Endothelial cell of umbilical vein (primary cell): ENCODE results near the gene TUBA4A. TPM values are rescaled to one million over a fixed set of nuclear protein-coding genes. Genes with fewer than 3 reads are reported as not detected.

ENCODE experiments used
- BruUV-seq: library from RNA; stranded (reverse); fragments of 400-500 nt; replicated peaks from 2 replicates; lab custom pipeline; 2021; lab: Mats Ljungman, UMichigan
- CTCF ChIA-PET: fragments of 300-600, 350-600 bp; sonication (Branson Sonifier 250); formaldehyde crosslinking; loops from one replicate; lab custom pipeline; 2021; ENCODE audit warnings: antibody characterized with exemption, inconsistent platforms; lab: Charles Lee
- POLR2A ChIA-PET: fragments of 300-600, 350-600 bp; sonication (Branson Sonifier 250); formaldehyde crosslinking; loops from one replicate; lab custom pipeline; 2021; ENCODE audit warnings: antibody characterized with exemption, inconsistent platforms; lab: Charles Lee
- DNase-seq: peaks from one replicate; pipeline ENCODE4 v3.0.0-alpha.2; 2011; ENCODE audit warnings: low read depth, low spot score
- FAIRE-seq: peaks from 2 replicates; lab custom pipeline; 2011; peaks lifted over from hg19 to GRCh38; lab: Jason Lieb, UNC
- H2AFZ ChIP-seq: 2 replicates; pipeline ENCODE4 v1.6.0; 2012; ENCODE audit warnings: low read depth, low read length, control low read depth, inconsistent platforms
- H3K27ac ChIP-seq: 2 replicates; pipeline ENCODE4 v1.5.1; 2011; ENCODE audit warnings: low read depth, mild to moderate bottlenecking, control low read depth, low read length, moderate library complexity; ENCODE audit not compliant: insufficient read depth
- H3K27me3 ChIP-seq, 2 experiments: 2 replicates each; pipeline versions ENCODE4 v1.6.0 to v1.6.1; 2011; ENCODE audit warnings: low read length in 2 of 2, mixed read lengths in 1 of 2; ENCODE audit not compliant: control insufficient read depth in 2 of 2, insufficient read depth in 2 of 2
- H3K36me3 ChIP-seq, 2 experiments: 2 replicates in 1 of 2; 3 replicates in 1 of 2; pipeline ENCODE4 v1.5.1; 2011; ENCODE audit warnings: low read length in 2 of 2, mild to moderate bottlenecking in 1 of 2, moderate library complexity in 1 of 2; ENCODE audit not compliant: control insufficient read depth in 2 of 2, insufficient read depth in 2 of 2; ENCODE audit errors: extremely low read depth in 1 of 2
- H3K4me1 ChIP-seq: 3 replicates; pipeline ENCODE4 v1.5.1; 2011; ENCODE audit warnings: mild to moderate bottlenecking, low read length; ENCODE audit not compliant: control insufficient read depth, insufficient read depth; ENCODE audit errors: extremely low read depth
- H3K4me2 ChIP-seq: 2 replicates; pipeline ENCODE4 v1.6.1; 2011; ENCODE audit warnings: low read length, control low read depth, mixed read lengths; ENCODE audit not compliant: insufficient read depth
- H3K4me3 ChIP-seq, 3 experiments: fragments of 200-600 bp in 1 of 3; sonication (generic), shearing (Covaris generic) in 1 of 3; replicated peaks in 1 of 3; 2 replicates each; pipeline ENCODE4 v1.5.1; 2011 to 2016; ENCODE audit warnings: control low read depth in 3 of 3, low read length in 3 of 3, mild to moderate bottlenecking in 2 of 3, inconsistent platforms in 1 of 3, low read depth in 1 of 3, moderate library complexity in 1 of 3; ENCODE audit not compliant: insufficient read depth in 1 of 3
- H3K79me2 ChIP-seq: 2 replicates; pipeline ENCODE4 v1.6.0; 2012; ENCODE audit warnings: low read length, inconsistent platforms; ENCODE audit not compliant: control insufficient read depth, insufficient read depth
- H3K9ac ChIP-seq: replicated peaks from 2 replicates; pipeline ENCODE3; 2011; ENCODE audit warnings: low read length, control low read depth; ENCODE audit not compliant: insufficient read depth; ENCODE audit errors: extremely low read depth
- H3K9me1 ChIP-seq: replicated peaks from 3 replicates; pipeline ENCODE4 v1.6.0; 2011; ENCODE audit warnings: mild to moderate bottlenecking, low read length; ENCODE audit not compliant: control insufficient read depth, insufficient read depth; ENCODE audit errors: extremely low read depth
- H3K9me3 ChIP-seq: replicated peaks from 2 replicates; pipeline ENCODE4 v1.5.1; 2012; ENCODE audit warnings: low read length, inconsistent platforms; ENCODE audit not compliant: control insufficient read depth, insufficient read depth
- H4K20me1 ChIP-seq: replicated peaks from 2 replicates; pipeline ENCODE3; 2011; ENCODE audit warnings: mild to moderate bottlenecking, low read length; ENCODE audit not compliant: control insufficient read depth, insufficient read depth; ENCODE audit errors: extremely low read depth
- EZH2 ChIP-seq: IDR thresholded peaks from 2 replicates; pipeline ENCODE4 v1.6.1; 2012; ENCODE audit warnings: borderline replicate concordance, low read depth, mild to moderate bottlenecking, moderate library complexity, low read length, inconsistent platforms; ENCODE audit not compliant: severe bottlenecking
- FOS ChIP-seq: IDR thresholded peaks from 2 replicates; pipeline ENCODE4 v1.6.1; 2011; ENCODE audit warnings: mild to moderate bottlenecking, low read length, moderate library complexity, borderline replicate concordance; ENCODE audit not compliant: insufficient read depth
- GATA2 ChIP-seq: IDR thresholded peaks from 2 replicates; pipeline ENCODE4 v1.7.0; 2011; ENCODE audit warnings: low read depth, mild to moderate bottlenecking, moderate library complexity, mixed read lengths, low read length; ENCODE audit not compliant: insufficient read length, insufficient read depth
- JUN ChIP-seq: IDR thresholded peaks from 2 replicates; pipeline ENCODE4 v1.6.1; 2011; ENCODE audit warnings: borderline replicate concordance, low read depth; ENCODE audit not compliant: insufficient read length, insufficient read depth
- MYC ChIP-seq: IDR thresholded peaks from one replicate; pipeline ENCODE4 v1.6.1; 2011; ENCODE audit warnings: mild to moderate bottlenecking, low read depth, low read length
- POLR2A ChIP-seq: IDR thresholded peaks from 2 replicates; pipeline ENCODE4 v1.6.1; 2012; ENCODE audit warnings: low read depth, mild to moderate bottlenecking, control low read depth, low read length
- POLR2AphosphoS5 ChIP-seq: IDR thresholded peaks from 2 replicates; pipeline ENCODE4 v1.6.1; 2012; ENCODE audit warnings: low read depth, mild to moderate bottlenecking, control low read depth, low read length, moderate library complexity; ENCODE audit not compliant: insufficient read depth
- dilution Hi-C: fragments of 300-500 bp; cut with MboI; formaldehyde crosslinking; loops from one replicate; pipeline ENCODE4 v1.15.0; 2019; ENCODE audit warnings: low sequenced_read_pairs; ENCODE audit not compliant: extremely low pct_ligation_motif_present
- intact Hi-C: fragments of 100-400 bp; cut with micrococcal nuclease; formaldehyde crosslinking; loops from one replicate; pipeline ENCODE4 v1.10.0; 2022
- polyA plus RNA-seq, 4 experiments: library from polyadenylated mRNA; depleted of rRNA in 3 of 4; stranded (reverse) in 3 of 4; unstranded in 1 of 4; fragments of >200 nt; gene quantifications; 2 replicates each; pipeline versions ENCODE4 v1.2.1 to v1.2.3, GENCODE V29; 2011 to 2012; ENCODE audit warnings: missing spikeins in 1 of 4
- total RNA-seq: library from RNA; stranded (reverse); gene quantifications from 2 replicates; pipeline ENCODE4 v1.2.3, GENCODE V29; 2021
- TF ChIP-seq, protein P1 (sequence below): IDR thresholded peaks from 2 replicates; pipeline ENCODE4 v1.6.1; 2011; ENCODE audit not compliant: insufficient read depth, insufficient read length
- TF ChIP-seq, protein P2 (sequence below), 2 donors: IDR thresholded peaks; 1 replicate in 1 of 2; 2 replicates in 1 of 2; pipeline ENCODE4 v1.5.1; 2011; ENCODE audit warnings: low read length in 2 of 2, mild to moderate bottlenecking in 2 of 2, moderate library complexity in 2 of 2, control low read depth in 1 of 2, inconsistent platforms in 1 of 2, low read depth in 1 of 2; ENCODE audit not compliant: insufficient read depth in 1 of 2; ENCODE audit errors: extremely low read depth in 1 of 2

TUBA4A gene
- total and polyA plus RNA-seq, 2 donors (not counting 3 experiments of a cell fraction or from before 2014, with no cell fraction given) = 16.5 to 24.8 TPM

DNA sequence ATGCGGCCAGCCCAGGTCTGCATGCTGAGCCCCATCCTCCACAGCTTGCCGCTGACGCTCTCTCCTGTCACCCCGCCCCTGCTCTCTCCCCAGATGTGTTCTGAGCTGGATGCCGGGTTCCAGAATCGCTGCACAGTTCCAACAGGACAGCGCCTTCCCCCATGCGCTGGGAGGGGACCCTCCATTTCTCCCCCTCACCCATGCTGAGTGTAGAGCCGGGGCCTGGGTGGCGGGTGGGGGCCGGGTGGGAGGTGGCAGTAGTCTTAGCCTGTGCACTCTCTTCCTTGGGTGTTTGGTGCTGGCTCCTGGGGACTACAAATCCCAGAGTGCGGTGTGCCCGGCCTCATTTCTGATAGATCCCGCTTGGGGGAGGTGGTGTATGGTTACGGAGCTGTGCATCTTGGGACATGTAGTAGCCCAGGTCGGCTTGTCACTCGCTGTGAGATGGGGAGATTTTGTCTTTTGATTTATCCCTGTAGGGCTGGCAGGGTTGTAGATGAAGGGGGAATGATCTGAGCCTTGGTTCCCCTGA, 32.2 kb upstream of the TUBA4A start:
- BruUV-seq = no TSS peak
- FAIRE-seq (no peak), DNase-seq (no peak)
- H3K79me2 ChIP-seq = no peaks in the 10 kb centered on the region
- H3K4me3 ChIP-seq = no peak overlapping the region
- intact Hi-C loops = no loop called here
- H3K9ac ChIP-seq = no peak overlapping the region
- H2AFZ ChIP-seq = no peak overlapping the region
- no peak overlapping the region for H3K27ac ChIP-seq
- H3K9me1 ChIP-seq = no peaks in the 10 kb centered on the region
- no peaks in the 10 kb centered on the region for H3K4me1 ChIP-seq
- CTCF ChIA-PET = interaction anchor here (12.6 kb wide), 1 partner anchor 9 kb away, joined by 253 read pairs; no protein-coding TSS in a partner anchor
- no peak overlapping the region for H3K4me2 ChIP-seq
- no peak for TF ChIP-seq EZH2
- TF ChIP-seq, protein P1, sequence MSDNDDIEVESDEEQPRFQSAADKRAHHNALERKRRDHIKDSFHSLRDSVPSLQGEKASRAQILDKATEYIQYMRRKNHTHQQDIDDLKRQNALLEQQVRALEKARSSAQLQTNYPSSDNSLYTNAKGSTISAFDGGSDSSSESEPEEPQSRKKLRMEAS = no peak
- no peak for TF ChIP-seq MYC
- TF ChIP-seq FOS = no peak
- no peak for TF ChIP-seq POLR2AphosphoS5
- no peak for TF ChIP-seq JUN
- TF ChIP-seq, protein P2, sequence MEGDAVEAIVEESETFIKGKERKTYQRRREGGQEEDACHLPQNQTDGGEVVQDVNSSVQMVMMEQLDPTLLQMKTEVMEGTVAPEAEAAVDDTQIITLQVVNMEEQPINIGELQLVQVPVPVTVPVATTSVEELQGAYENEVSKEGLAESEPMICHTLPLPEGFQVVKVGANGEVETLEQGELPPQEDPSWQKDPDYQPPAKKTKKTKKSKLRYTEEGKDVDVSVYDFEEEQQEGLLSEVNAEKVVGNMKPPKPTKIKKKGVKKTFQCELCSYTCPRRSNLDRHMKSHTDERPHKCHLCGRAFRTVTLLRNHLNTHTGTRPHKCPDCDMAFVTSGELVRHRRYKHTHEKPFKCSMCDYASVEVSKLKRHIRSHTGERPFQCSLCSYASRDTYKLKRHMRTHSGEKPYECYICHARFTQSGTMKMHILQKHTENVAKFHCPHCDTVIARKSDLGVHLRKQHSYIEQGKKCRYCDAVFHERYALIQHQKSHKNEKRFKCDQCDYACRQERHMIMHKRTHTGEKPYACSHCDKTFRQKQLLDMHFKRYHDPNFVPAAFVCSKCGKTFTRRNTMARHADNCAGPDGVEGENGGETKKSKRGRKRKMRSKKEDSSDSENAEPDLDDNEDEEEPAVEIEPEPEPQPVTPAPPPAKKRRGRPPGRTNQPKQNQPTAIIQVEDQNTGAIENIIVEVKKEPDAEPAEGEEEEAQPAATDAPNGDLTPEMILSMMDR (IDR thresholded peaks at IDR 0.05; ENCODE audit: extremely low read depth in 1 of 2, insufficient read depth in 1 of 2, low read depth in 1 of 2, low read length in 2 of 2) = no peak
- TF ChIP-seq GATA2 = no peak
- no peak for TF ChIP-seq POLR2A
- dilution Hi-C loops = no loop called here
- POLR2A ChIA-PET = no interaction called here
- H3K9me3 ChIP-seq = no peaks in the 10 kb centered on the region
- no peaks in the 10 kb centered on the region for H4K20me1 ChIP-seq
- peaks cover 0 to 21% of the 10 kb centered on the region in 2 experiments for H3K36me3 ChIP-seq
- H3K27me3 ChIP-seq = peaks cover 0 to 1% of the 10 kb centered on the region in 2 experiments
